Subcutaneous adipose tissue (tissue), 4 donors: ENCODE data around the gene CD101. TPM values are rescaled to one million over a fixed set of nuclear protein-coding genes. Genes with fewer than 3 reads are reported as not detected.

Source experiments
- CTCF ChIP-seq: fragments of 450-650 bp; IDR thresholded peaks from one replicate; pipeline ENCODE4 v1.5.1; 2016; ENCODE audit warnings: low read depth, mild to moderate bottlenecking, control low read depth, antibody characterized with exemption, moderate library complexity
- total RNA-seq, 4 donors: library from RNA; depleted of rRNA; stranded (reverse); fragments of >200 nt; gene quantifications; one replicate each; pipeline ENCODE4 v1.1.0, GENCODE V29; 2016

Gene CD101
- total RNA-seq, 4 donors from 2014 or later, result 0.49 to 0.51 TPM; not detected in 2

- TF ChIP-seq CTCF, result no peak
Measured at GRCh38 chr1:116987256-116987555, 14.4 kb upstream of the CD101 start.

GRCh38 chr1:116988248-116988647 is 13.3 kb upstream of the CD101 start:
- TF ChIP-seq CTCF, result no peak

- TF ChIP-seq CTCF, result no peak
Measured at GRCh38 chr1:116988908-116989307, 12.7 kb upstream of the CD101 start.

GRCh38 chr1:116989835-116990234 is 11.7 kb upstream of the CD101 start:
- no peak for TF ChIP-seq CTCF

GRCh38 chr1:116990612-116991151 is 10.9 kb upstream of the CD101 start:
- no peak for TF ChIP-seq CTCF

GRCh38 chr1:116991171-116991845 is 10.3 kb upstream of the CD101 start:
- no peak for TF ChIP-seq CTCF

GRCh38 chr1:116991918-116992317 is 9.6 kb upstream of the CD101 start:
- TF ChIP-seq CTCF, result no peak
